Hepatocyte (in vitro differentiated cells): ENCODE data around the gene RAB5A.

Experiments used
- EZH2 ChIP-seq: fragments of 200-600 bp; sonication (generic); IDR thresholded peaks from 2 replicates; pipeline ENCODE4 v1.6.1; 2016; ENCODE audit warnings: antibody characterized with exemption, mild to moderate bottlenecking, borderline replicate concordance
- EZH2phosphoT487 ChIP-seq: fragments of 200-600 bp; sonication (generic); IDR thresholded peaks from one replicate; pipeline ENCODE4 v1.6.1; 2018; ENCODE audit warnings: antibody characterized with exemption, mild to moderate bottlenecking, low read depth, moderate library complexity; ENCODE audit not compliant: unreplicated experiment, severe bottlenecking
- TF ChIP-seq, protein P1 (sequence below): fragments of 200-600 bp; sonication (generic); IDR thresholded peaks from 2 replicates; pipeline ENCODE4 v1.5.1; 2016; ENCODE audit warnings: antibody characterized with exemption, mild to moderate bottlenecking; ENCODE audit not compliant: poor library complexity

DNA sequence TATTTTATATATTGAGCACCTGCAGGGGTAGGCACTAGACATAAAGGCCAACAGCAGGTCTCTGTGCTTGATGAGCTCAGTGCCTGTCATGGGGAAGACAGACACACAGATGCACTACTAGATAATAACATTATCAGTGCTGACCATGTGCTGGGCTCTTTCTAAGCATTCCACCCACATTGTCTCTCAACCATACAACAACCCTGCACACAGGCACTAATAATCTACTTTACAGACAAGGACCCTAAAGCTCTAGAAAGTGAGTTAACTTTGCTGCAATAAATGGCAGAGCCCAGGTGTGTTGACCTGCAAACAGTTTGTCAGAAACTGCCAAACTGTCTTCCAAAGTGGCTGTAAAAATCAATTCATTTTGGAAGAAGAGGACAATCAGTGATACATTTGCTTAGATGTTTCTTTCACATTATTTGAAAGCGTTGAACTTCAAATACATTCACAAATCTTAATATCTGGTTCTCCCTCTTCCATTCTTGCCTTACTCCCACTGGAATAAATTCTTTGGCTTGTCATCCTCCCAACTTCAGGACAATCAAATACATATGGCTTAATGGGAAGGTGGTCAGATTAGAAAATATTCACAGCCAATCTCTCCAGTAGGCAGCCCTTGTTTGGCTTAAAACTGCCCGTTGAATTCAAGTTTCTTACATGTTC is 76.2 kb downstream of the RAB5A start:
- TF ChIP-seq, protein P1, sequence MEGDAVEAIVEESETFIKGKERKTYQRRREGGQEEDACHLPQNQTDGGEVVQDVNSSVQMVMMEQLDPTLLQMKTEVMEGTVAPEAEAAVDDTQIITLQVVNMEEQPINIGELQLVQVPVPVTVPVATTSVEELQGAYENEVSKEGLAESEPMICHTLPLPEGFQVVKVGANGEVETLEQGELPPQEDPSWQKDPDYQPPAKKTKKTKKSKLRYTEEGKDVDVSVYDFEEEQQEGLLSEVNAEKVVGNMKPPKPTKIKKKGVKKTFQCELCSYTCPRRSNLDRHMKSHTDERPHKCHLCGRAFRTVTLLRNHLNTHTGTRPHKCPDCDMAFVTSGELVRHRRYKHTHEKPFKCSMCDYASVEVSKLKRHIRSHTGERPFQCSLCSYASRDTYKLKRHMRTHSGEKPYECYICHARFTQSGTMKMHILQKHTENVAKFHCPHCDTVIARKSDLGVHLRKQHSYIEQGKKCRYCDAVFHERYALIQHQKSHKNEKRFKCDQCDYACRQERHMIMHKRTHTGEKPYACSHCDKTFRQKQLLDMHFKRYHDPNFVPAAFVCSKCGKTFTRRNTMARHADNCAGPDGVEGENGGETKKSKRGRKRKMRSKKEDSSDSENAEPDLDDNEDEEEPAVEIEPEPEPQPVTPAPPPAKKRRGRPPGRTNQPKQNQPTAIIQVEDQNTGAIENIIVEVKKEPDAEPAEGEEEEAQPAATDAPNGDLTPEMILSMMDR: no peak
- TF ChIP-seq EZH2 (no peak), EZH2phosphoT487 (no peak)
